GM18511 (cell line): ENCODE results near the gene TIMELESS.
A peak's percentile ranks its signal among the peaks of the same experiment; 100 is the strongest.
"Not testable (repeated sequence)": the region's sequence is repeated elsewhere in the genome, so short reads cannot be mapped to it uniquely, and the experiment has no call there.

Experiments used
- ATAC-seq: cut with Tn5 transposase; IDR thresholded peaks from one replicate; pipeline ENCODE4 v1.9.1; 2021; ENCODE audit warnings: mild to moderate bottlenecking, moderate library complexity; ENCODE audit not compliant: unreplicated experiment

Gene TIMELESS

GRCh38 chr12:56468216-56469006, 19.2 kb upstream of the TIMELESS start, which contains the start of gene SPRYD4:
Gene SPRYD4, plus strand, starts transcription at chr12:56468578. Its CDS starts 14 bp downstream, at chr12:56468592.
- peak; percentile 92 for ATAC-seq

DNA sequence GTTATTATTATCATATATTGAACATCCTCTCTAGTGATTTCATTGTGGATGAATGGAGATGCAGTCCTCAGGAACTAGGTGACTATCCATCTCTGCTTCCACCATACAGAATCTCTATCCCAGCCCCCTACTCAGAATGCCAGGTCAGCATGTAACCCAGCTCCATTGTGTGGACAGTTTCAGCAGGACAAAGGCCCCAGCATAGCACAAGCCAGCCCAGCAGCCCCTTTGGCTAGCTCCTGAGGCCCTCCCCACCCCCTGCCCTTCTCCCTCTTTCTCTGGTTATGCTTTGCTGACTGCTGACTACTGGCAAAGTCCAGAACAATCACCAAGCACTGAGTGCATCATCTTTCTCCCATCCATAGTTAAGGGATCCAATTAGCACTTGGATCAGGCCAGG, 13.3 kb upstream of the TIMELESS start:
- ATAC-seq, result no peak

DNA sequence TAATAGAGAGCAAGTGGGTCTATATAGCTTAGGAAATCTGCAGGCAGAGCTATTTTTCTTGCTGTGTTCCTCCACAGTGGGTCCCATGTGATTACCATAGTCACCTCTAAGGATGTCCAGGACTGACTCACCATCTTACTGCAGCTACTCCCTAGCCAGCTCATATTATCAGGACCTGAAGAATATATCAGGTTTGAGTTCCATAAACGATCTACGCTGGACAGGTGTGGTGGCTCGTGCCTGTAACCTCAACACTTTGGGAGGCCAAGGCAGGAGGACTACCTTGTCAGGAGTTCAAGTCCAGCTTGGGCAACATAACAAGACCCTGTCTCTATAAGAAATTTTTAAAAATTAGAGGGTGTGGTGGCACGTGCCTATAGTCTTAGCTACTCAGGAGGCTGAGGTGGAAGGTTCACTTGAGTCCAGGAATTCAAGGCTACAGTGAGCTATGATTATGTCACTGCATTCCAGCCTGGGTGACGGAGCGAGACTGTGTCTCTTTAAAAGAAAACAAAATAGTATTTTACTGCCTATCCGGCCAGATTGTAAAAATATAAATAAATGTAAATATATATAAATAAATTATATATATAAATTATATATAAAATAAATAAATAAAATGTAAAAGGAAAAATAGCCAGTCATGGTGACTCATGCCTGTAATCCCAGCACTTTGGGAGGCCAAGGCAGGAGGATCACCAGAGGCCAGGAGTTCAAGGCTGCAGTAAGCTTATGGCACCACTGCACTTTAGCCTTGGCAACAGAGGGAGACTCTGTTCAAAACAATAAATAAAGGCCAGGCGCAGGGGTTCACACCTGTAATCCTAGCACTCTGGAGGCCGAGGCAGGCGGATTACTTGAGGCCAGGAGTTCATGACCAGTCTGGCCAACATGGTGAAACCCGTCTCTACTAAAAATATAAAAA, 12.3 kb upstream of the TIMELESS start:
- ATAC-seq, result no peak

GRCh38 chr12:56457817-56458216, 8.6 kb upstream of the TIMELESS start:
- ATAC-seq, result no peak

DNA sequence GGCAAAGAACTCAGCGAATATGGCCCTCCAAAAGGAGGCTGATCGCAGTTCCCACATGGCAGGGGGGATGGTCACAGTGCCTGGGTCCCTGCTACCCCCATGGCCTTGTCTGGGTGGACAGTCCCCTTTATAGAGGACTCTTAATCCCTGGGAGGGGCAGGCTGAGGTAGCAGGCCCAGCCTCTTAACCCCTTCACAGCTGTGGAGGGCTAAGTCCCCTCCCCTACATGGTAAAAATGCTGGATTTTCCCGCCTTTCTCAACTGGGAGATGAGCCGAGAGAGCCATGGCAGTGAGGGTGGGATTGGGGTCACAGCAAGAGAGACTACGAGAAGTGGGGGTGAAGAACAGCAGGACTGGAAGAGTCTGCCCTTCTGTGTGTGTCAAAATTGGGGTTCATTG, 5.3 kb upstream of the TIMELESS start, which contains the start of gene MIP:
TSS of gene MIP (minus strand) at position 101 of the 400 bp plus-strand sequence. CDS start at position 57, 44 bp downstream.
- no peak for ATAC-seq

- ATAC-seq, result no peak
Measured at GRCh38 chr12:56451147-56451546, 1.9 kb upstream of the TIMELESS start.

GRCh38 chr12:56450241-56450640, 1.0 kb upstream of the TIMELESS start:
- ATAC-seq, result no peak

DNA sequence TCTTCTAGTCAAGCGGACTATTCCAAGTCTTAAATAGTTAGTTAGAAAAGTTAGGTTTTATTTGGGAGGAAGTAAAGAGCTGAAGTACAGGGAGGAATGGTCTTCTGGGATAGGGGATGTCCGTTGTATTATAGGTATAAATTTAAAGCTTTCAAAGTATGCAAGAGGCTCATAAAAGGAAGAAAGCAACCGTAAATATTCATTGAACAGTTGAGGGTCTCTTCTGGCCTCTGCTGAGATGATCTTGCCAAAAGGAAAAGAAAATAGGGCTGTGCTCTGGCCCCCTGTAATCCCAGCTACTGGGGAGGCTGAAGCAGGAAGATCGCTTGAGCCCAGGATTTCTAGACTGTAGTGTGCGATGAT, 377 bp upstream of the TIMELESS start:
- no peak for ATAC-seq

DNA sequence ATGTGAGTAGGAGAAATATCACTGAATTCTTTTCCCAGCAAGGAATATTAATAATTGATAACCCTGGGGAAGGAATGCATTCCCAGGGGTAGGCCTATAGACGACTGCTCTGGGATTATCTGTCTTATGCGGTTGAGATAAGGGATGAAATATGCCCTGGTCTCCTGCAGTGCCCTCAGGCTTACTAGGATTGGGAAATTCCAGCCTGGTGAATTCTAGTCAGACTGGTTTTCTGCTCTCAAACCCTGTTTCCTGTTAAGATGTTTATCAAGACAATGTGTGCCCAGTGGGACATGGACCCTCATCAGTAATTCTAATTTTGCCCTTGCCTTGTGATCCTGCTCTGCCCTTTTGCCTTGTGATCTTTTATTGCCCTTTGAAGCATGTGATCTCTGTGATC, 6.0 kb downstream of the TIMELESS start:
- ATAC-seq, result not testable (repeated sequence)

DNA sequence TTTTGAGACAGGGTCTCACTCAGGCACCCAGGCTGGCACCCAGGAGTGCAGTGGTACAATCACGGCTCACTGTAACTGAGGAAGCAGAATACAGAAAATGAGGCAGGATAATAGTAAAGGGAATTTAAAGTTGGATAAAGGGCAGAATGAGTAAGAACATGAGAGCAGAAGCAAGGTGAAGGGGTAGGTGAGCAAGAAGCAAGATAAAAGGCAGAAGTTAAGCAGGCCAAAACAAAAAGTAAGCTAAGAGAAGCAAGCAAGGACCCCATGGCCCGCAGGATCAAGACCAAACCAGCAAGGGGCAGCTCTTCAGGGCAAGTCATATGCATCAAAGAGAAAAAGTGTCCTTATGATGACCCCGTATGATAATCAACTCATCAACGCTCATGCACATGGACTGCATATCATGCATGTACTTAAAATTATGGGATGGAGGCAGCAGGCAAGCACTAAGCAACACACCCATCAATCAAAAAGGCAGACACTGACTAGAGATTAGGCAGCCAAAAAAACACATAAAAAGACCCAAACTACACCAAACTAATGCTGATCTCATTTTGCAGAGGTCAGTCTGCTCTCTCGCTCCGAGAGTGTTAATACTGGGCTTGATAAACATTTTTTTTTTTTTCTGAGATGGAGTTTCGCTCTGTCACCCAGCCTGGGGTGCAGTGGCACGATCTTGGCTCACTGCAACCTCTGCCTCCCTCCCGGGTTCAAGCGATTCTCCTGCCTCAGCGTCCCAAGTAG, 11.6 kb downstream of the TIMELESS start:
- no peak for ATAC-seq

GRCh38 chr12:56434828-56435227, 14.4 kb downstream of the TIMELESS start:
- ATAC-seq, result no peak

- ATAC-seq, result no peak
Measured at GRCh38 chr12:56431850-56432249, 17.4 kb downstream of the TIMELESS start.

DNA sequence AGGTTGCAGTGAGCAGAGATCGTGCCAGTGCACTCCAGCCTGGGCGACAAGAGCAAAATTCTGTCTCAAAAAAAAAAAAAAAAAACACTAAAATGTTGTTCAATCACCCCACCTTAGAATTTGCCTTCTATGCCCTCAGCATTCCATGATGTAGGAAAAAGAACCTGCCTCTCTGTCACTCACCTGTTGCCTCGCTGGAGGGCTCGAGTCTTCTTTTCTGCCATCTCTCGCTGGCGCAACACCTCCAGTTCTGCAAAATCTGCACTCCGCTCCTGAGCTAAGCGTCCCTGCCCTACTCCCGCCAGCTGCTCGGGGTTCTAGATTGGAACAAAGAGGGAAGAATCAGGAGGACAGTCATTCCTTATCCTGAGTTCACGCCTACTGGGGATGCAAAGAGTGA, 17.9 kb downstream of the TIMELESS start:
- no peak for ATAC-seq

DNA sequence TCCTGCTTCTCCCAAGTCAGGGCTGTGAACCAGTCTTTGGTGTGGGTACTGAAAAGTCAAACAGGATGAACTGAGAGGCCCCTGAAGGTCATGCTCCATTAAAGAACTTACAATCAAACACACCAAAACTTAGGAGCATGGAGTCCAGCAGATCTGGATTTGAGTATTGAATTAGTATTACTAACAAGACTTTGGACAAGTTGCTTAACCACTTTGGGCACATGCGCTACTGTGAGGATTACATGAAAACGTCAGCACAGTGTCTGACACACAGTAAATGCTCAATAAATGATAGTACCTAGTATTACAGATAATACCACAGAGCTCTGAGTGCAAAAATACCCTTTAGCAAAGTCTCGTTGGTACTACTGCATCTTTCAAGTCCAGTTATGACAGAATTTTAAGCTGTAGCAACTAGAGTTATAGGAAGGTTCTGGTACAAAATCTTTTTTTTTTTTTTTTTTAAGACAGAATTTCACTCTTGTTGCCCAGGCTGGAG, 23.2 kb downstream of the TIMELESS start:
- ATAC-seq, result no peak

- no peak for ATAC-seq
Measured at GRCh38 chr12:56425193-56425592, 24.0 kb downstream of the TIMELESS start.

GRCh38 chr12:56420411-56420810, 28.8 kb downstream of the TIMELESS start:
- ATAC-seq, result no peak

DNA sequence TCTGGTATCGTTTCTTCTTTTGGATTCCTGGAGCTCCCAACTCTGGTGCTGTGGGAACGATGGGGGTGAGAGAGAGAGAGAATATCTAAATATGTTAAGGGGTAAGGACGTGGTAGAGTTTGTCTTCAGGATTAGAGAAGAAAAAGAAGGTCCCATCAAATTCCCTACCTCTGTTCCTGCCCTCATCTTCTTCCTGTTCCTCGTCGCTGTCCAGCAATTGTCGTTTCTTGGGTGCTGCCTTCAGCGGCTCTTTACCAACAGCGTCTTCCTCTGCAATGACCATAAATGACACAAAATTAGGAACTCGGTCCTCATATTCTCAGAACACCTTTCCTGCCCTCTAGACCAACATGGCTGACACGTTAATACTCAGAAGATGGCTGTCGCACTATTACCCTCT, 31.5 kb downstream of the TIMELESS start:
- no peak for ATAC-seq

GRCh38 chr12:56414401-56414800, 34.8 kb downstream of the TIMELESS start:
- no peak for ATAC-seq

GRCh38 chr12:56413392-56413791, 35.8 kb downstream of the TIMELESS start:
- ATAC-seq, result no peak

- ATAC-seq, result no peak
Measured at GRCh38 chr12:56411781-56412639, 37.2 kb downstream of the TIMELESS start.
